Heart right ventricle (tissue), 16 donors: ENCODE data around the gene EMILIN2. TPM values are rescaled to one million over a fixed set of nuclear protein-coding genes. Genes with fewer than 3 reads are reported as not detected.
A peak's percentile ranks its signal among the peaks of the same experiment; 100 is the strongest.

Experiments
- ATAC-seq, 8 donors: fragments of 200-7000 bp; cut with Tn5 transposase; one replicate each; pipeline ENCODE4 v1.9.1; 2020; ENCODE audit warnings: mild to moderate bottlenecking in 8 of 8, moderate library complexity in 8 of 8, moderate number of reproducible peaks in 1 of 8
- DNase-seq, 2 donors: peaks; one replicate each; pipeline ENCODE4 v3.0.0-alpha.2; 2020
- H3K27ac ChIP-seq, 10 donors: fragments of 200-600 bp; sonication (generic) in 2 of 10; one replicate each; pipeline versions ENCODE4 v1.5.0 to v1.8.0; 2020 to 2022; ENCODE audit warnings: mild to moderate bottlenecking in 3 of 10
- H3K27me3 ChIP-seq, 7 donors: fragments of 200-600 bp; one replicate each; pipeline ENCODE4 v1.8.0; 2021 to 2022; ENCODE audit warnings: mild to moderate bottlenecking in 2 of 7
- H3K36me3 ChIP-seq, 9 donors: fragments of 200-600 bp; sonication (generic) in 1 of 9; one replicate each; pipeline versions ENCODE4 v1.5.0 to v1.8.0; 2020 to 2022; ENCODE audit warnings: mild to moderate bottlenecking in 2 of 9
- H3K4me1 ChIP-seq, 9 donors: fragments of 200-600 bp; sonication (generic) in 1 of 9; one replicate each; pipeline versions ENCODE4 v1.5.0 to v1.8.0; 2020 to 2022; ENCODE audit warnings: mild to moderate bottlenecking in 4 of 9
- H3K4me3 ChIP-seq, 10 donors: fragments of 200-600 bp; sonication (generic) in 2 of 10; one replicate each; pipeline versions ENCODE4 v1.5.0 to v1.8.0; 2020 to 2022; ENCODE audit warnings: mild to moderate bottlenecking in 7 of 10, moderate library complexity in 2 of 10
- H3K9me3 ChIP-seq, 11 donors: fragments of 200-600 bp in 10 of 11; sonication (generic) in 2 of 11; one replicate each; pipeline versions ENCODE4 v1.5.0 to v1.8.0; 2013 to 2022; ENCODE audit warnings: mild to moderate bottlenecking in 2 of 11, control low read depth in 1 of 11, moderate library complexity in 1 of 11
- WGBS, 2 donors: extraction: QIAGEN DNeasy Blood & Tissue Kit; methylation state at CpG; one replicate each; pipeline ENCODE4 v1.1.7; 2013; ENCODE audit warnings: inconsistent platforms in 1 of 2; 5-methylcytosine and 5-hydroxymethylcytosine counted together
- intact Hi-C, 10 donors: fragments of 100-400 bp; cut with DNase I; formaldehyde crosslinking; loops; one replicate each; pipeline versions ENCODE4 v1.11.1 to v1.14.2; 2022
- polyA plus RNA-seq, 2 donors: library from polyadenylated mRNA; stranded (reverse); fragments of 200-250 nt; gene quantifications; one replicate each; pipeline ENCODE4 v1.2.3, GENCODE V29; 2013
- total RNA-seq, 10 donors: library from RNA; stranded (reverse); fragmentation: NEBNext Ultra II Directional in 3 of 10; extraction: Animal tissue kit (Norgen Biotek cat#: 25700) in 3 of 10; gene quantifications; one replicate each; pipeline versions ENCODE4 v1.2.1 to v1.2.4, GENCODE V29; 2021 to 2023
- TF ChIP-seq, protein P1 (sequence below), 9 donors: fragments of 200-600 bp; sonication (generic) in 2 of 9; IDR thresholded peaks; one replicate each; pipeline versions ENCODE4 v1.5.0 to v1.8.0; 2021 to 2022; ENCODE audit warnings: antibody characterized with exemption in 9 of 9, mild to moderate bottlenecking in 5 of 9, moderate library complexity in 1 of 9
- donor health status: Arrhythmogenic right ventricular cardiomyopathy.
- donor health status: ischemic (EF 13 %, LVEDD 7.1; RV severe dilation, severe dysfunction).
- donor health status: healthy with polysubstance abuse.
- donor health status: DM: no; HTN: yes; CAD: no.
- donor health status: DM: no; HTN: no; CAD: no.
- donor health status: ischemic (EF 25% LVEDD 6.9; RV normal size, moderate dysfunction).
- donor health status: ischemic (EF 25% LVEDD 5.7; RV mildly dilated, moderate dysfunction).
- donor health status: healthy.
- donor health status: DM: yes; HTN: yes; CAD: no.
- donor health status: Ischemic cardiomyopathy.
- donor health status: ischemic (EF 35%, LVEDD 5.7; RV mildly dilated, moderate dysfunction).
- donor health status: nonischemic (EF 11% LVEDD 7.7; RV severe dilation, severe dysfunction).
- donor health status: DM: yes; HTN: yes; CAD: no.
- donor health status: PGD.
- donor health status: ischemic (EF 29% LVEDD 5.4; RV normal size, mild dysfunction).
- donor health status: nonischemic (EF 23%, LVEDD 6.1; RV moderate dilation, normal function).

EMILIN2 gene
- total and polyA plus RNA-seq, 12 donors, result 9.5 to 50.5 (median 19.6) TPM

GRCh38 chr18:2953935-2954653, 107.3 kb downstream of the EMILIN2 start:
- WGBS, 2 donors, result 94 to 97% methylated on average over 6 of the region's 6 CpGs
- H3K36me3 ChIP-seq, result peaks cover 0 to 74% (median 26%) of the 10 kb centered on the region in 9 donors
- intact Hi-C loops, result no loop called here
- no peaks in the 10 kb centered on the region for H3K9me3 ChIP-seq
- H3K4me3 ChIP-seq, result no peak overlapping the region
- H3K27ac ChIP-seq, result no peak overlapping the region
- no peak for ATAC-seq
- TF ChIP-seq, protein P1, sequence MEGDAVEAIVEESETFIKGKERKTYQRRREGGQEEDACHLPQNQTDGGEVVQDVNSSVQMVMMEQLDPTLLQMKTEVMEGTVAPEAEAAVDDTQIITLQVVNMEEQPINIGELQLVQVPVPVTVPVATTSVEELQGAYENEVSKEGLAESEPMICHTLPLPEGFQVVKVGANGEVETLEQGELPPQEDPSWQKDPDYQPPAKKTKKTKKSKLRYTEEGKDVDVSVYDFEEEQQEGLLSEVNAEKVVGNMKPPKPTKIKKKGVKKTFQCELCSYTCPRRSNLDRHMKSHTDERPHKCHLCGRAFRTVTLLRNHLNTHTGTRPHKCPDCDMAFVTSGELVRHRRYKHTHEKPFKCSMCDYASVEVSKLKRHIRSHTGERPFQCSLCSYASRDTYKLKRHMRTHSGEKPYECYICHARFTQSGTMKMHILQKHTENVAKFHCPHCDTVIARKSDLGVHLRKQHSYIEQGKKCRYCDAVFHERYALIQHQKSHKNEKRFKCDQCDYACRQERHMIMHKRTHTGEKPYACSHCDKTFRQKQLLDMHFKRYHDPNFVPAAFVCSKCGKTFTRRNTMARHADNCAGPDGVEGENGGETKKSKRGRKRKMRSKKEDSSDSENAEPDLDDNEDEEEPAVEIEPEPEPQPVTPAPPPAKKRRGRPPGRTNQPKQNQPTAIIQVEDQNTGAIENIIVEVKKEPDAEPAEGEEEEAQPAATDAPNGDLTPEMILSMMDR (IDR thresholded peaks at IDR 0.05), result no peak
- peaks cover 0 to 20% (median 8%) of the 10 kb centered on the region in 9 donors for H3K4me1 ChIP-seq
- no peak for DNase-seq
- no peaks in the 10 kb centered on the region for H3K27me3 ChIP-seq

DNA sequence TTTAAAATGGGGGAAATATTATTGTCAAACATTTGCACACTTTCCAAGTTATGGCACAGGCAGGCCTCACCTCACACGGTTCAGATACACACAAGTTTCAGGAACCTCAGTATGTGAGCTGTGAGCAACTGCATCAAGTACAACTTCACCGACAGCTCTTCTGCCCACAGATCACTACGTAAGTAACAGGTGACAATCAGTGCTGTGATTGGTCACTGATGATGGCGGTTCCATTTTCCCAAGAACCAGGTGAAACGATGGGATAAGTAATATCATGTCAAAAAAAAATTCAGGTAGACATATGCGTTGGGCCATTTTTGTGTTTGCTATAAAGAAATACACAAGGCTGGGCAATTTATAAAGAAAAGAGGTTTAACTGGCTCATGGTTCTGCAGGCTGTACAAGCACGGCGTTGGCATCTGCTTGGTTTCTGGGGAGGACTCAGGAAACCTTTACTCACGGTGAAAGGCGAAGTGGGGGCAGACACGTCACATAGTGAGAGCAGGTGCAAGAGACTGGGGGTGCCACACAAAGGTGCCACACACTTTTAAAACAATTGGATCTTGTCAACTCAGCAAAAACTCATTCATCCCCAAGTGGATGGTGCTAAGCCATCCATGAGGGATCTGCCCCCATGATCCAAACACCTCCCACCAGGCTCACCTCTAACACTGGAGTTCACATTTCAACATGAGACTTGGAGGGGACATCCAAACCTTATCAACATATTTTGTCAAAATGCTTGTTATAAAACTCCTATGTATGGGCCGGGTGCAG, 108.3 kb downstream of the EMILIN2 start:
- intact Hi-C loops, result no loop called here
- Histone ChIP-seq H3K4me3 (no peak overlapping the region), H3K4me1 (peaks cover 0 to 28% (median 14%) of the 10 kb centered on the region in 9 donors), H3K9me3 (no peaks in the 10 kb centered on the region), H3K36me3 (peaks cover 0 to 64% (median 26%) of the 10 kb centered on the region in 9 donors), H3K27ac (no peak overlapping the region), H3K27me3 (no peaks in the 10 kb centered on the region)
- TF ChIP-seq, protein P1 (IDR thresholded peaks at IDR 0.05), result no peak
- 98% methylated on average over 12 of the region's 12 CpGs for WGBS, 2 donors
- DNase-seq (no peak), ATAC-seq (no peak)

GRCh38 chr18:2956056-2956455, 109.2 kb downstream of the EMILIN2 start:
- Histone ChIP-seq H3K27ac (peak overlapping the region in 1 of 10 donors; percentile 88), H3K27me3 (no peaks in the 10 kb centered on the region), H3K4me1 (peaks cover 0 to 37% (median 15%) of the 10 kb centered on the region in 9 donors), H3K4me3 (no peak overlapping the region), H3K9me3 (no peaks in the 10 kb centered on the region), H3K36me3 (peaks cover 0 to 54% (median 17%) of the 10 kb centered on the region in 9 donors)
- WGBS, 2 donors, result 83 to 86% methylated on average over 7 of the region's 7 CpGs
- TF ChIP-seq, protein P1 (IDR thresholded peaks at IDR 0.05), result no peak
- DNase-seq (no peak), ATAC-seq (no peak)
- intact Hi-C loops, result no loop called here

DNA sequence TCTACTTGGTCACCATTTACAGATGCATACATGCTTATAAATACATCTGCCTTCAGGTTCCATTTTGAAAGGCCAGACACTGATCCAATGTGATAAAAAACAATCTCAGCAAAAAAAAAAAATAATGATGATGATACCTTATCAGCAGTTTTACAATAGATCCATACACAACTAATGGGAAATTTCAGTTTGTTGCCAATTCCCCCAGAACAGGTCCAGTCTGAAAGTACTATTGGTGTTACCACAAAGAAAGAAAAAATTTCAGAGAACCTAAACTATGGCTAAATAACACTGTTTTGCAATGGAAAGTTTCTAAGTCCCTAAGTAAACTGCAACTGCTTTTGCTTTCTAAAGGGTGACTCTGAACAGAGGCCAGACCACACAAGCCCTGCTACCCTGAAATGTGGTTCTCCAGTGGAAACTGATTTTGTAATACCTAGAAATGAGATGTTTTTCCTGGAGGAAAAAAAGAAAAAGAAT, 112.1 kb downstream of the EMILIN2 start:
- Histone ChIP-seq H3K4me3 (no peak overlapping the region), H3K36me3 (peaks cover 0 to 26% (median 3%) of the 10 kb centered on the region in 9 donors), H3K27ac (peak overlapping the region in 7 of 10 donors; percentile 1 to 88 (median 33)), H3K4me1 (peaks cover 5 to 64% (median 33%) of the 10 kb centered on the region in 9 donors), H3K27me3 (no peaks in the 10 kb centered on the region), H3K9me3 (no peaks in the 10 kb centered on the region)
- no peak for DNase-seq
- peak in 6 of 8 donors; percentile 41 to 79 (median 58) for ATAC-seq
- TF ChIP-seq, protein P1 (IDR thresholded peaks at IDR 0.05), result no peak
- intact Hi-C loops, result no loop called here
